Choroid plexus epithelial cell (primary cell): Measurements from ENCODE around the gene NECTIN1.
A peak's percentile ranks its signal among the peaks of the same experiment; 100 is the strongest.

Experiments
- DNase-seq: peaks from one replicate; pipeline ENCODE4 v3.0.0-alpha.2; 2010; ENCODE audit warnings: low read depth
- H3K4me3 ChIP-seq: 2 replicates; pipeline ENCODE4 v1.5.1; 2011; ENCODE audit warnings: low read depth, mild to moderate bottlenecking, control low read depth, low read length, moderate library complexity
- TF ChIP-seq, protein P1 (sequence below): conservative IDR thresholded peaks from 2 replicates; pipeline ENCODE4 v1.5.1; 2011; ENCODE audit warnings: low read depth, mild to moderate bottlenecking, control low read depth, inconsistent platforms, low read length, moderate library complexity

The NECTIN1 gene

DNA sequence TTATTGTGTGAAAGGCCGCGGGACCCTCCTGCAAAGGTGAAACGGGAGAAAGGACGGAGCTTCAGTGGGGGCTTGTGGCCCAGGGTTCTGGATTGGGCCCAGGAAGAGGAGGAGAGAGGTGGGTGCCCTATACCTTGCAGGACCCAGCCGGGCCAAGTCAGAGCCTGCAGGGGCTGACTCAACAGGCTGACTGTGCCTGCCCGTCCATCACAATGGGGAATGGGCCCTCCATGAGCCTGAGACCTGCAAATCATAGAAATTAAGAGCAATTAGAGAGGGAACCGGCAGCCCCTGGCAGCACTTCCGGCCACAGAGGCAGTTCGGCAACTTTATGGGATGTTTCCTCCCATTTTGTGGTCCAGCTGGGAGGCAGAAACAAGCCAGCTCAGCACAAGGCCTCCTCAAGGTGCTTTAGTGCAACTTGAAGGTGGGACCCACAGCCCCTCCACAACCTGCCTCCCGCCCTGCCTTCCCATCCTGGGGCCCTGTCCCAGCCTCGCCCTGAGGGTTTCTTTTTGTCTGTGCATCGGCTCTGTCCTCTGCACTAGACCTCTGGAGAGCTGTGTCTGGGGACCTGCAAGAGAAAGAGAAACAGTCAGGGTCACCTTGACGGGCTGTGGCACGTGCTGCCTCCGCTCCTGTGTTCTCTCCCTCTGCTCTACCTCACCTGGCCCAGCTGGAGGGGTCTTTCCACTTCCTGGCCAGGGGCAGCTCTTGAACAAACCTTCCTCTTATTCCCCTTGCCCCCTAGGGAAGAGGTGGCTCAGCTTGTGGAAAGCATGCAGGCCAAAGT is 19.1 kb upstream of the NECTIN1 start:
- no peak for DNase-seq
- no peak overlapping the region for H3K4me3 ChIP-seq
- TF ChIP-seq, protein P1, sequence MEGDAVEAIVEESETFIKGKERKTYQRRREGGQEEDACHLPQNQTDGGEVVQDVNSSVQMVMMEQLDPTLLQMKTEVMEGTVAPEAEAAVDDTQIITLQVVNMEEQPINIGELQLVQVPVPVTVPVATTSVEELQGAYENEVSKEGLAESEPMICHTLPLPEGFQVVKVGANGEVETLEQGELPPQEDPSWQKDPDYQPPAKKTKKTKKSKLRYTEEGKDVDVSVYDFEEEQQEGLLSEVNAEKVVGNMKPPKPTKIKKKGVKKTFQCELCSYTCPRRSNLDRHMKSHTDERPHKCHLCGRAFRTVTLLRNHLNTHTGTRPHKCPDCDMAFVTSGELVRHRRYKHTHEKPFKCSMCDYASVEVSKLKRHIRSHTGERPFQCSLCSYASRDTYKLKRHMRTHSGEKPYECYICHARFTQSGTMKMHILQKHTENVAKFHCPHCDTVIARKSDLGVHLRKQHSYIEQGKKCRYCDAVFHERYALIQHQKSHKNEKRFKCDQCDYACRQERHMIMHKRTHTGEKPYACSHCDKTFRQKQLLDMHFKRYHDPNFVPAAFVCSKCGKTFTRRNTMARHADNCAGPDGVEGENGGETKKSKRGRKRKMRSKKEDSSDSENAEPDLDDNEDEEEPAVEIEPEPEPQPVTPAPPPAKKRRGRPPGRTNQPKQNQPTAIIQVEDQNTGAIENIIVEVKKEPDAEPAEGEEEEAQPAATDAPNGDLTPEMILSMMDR, result no peak

DNA sequence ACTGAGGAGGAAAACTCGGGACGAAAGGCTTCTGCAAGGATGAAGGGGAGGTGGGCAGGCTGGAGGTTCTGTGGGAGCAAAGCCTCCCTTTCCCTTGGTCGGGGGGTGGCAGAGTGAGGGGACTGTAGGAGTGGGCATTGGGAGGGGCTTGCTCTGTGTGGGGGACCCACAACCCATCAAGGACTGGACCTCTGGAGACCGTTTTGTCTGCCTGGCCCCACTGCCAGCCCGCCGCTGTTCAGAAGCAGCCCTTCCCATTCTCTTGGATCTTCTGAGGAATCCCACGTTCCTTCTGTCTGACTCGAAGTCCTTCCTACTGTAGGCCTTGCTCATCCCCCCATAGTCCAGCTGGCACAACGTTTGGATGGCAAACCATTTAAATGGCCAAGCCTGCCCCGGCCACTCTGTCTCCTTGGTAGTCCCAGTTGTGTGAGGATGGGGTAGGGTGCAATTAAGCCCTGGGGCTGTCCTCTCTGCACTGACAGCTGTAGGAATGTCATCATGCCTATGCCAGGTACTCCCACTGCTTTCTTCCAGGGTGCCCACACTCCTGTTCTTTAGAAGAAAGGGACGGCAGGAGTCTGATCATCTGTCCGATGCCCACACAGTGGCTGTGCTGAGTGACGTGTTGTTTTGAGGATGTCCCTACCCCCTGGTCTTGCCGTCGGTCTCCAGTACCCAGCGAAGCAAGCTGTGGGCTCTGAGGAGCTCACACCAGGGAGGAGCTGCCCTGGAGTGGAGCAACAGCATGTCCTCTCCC is 17.0 kb upstream of the NECTIN1 start:
- H3K4me3 ChIP-seq, result no peak overlapping the region
- TF ChIP-seq, protein P1, result no peak
- DNase-seq, result no peak

DNA sequence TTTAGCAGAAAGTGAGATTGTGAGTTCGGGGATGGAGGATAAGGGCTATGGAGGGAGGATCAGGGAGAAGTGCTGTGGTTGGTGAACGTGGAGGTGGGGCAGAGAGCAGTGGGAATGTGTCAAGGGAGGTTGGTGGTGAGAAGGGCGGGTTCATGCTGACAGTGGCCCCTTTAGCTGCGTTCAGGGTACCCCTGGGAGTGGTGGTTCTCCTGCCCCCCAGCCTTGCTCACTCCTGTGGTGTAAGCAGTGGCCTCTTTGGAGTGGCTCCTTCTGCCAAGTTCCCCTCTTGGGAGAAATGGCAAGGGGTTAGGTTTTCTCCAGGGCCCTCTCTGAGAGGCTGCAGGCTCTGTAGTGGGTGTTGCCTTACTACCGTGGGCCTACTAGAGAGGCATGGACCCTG is 16.1 kb upstream of the NECTIN1 start:
- TF ChIP-seq, protein P1, result no peak
- DNase-seq, result no peak

DNA sequence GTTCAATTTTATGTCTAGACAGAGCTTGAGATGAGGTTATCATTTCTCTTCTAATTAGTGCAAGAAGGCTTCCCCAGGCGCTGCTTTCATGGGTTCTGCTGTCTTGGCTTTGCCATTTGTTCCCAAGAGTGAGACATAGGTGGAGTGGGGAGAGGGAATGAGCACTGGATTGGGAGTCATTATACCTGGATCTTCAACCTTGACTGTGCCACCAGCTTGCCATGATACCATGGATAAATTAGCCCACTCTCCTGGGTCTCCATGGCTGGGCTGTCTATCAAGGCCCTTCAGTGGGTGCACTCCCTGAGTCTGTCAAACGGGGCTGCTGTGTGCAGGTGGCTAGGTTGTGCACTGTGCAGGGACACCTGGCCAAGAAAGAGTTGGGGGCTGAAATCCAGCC is 15.6 kb upstream of the NECTIN1 start:
- no peak overlapping the region for H3K4me3 ChIP-seq
- TF ChIP-seq, protein P1, result no peak

More for the DNA sequence above, 16.1 kb upstream of the NECTIN1 start:
- no peak overlapping the region for H3K4me3 ChIP-seq

DNA sequence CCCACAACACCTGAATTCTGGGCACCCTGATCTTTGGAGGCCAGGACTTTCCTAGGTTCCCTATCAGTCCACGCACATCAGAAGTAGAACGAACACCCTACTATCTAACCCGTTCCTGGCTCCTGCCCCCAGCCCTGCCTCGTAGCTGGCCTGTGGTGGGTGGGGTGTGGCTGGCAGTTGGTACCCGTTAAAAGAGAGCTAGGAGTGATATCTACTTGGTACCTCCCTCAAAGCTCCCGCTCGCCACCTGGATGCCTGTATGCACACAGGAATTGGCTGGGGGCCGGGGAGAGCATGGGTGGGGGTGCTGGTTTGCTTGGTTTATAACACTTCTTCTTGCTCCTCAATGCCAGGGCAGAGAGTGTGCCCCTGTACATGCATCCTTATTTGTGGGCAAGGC is 14.0 kb upstream of the NECTIN1 start:
- no peak overlapping the region for H3K4me3 ChIP-seq
- TF ChIP-seq, protein P1, result no peak
- DNase-seq, result no peak

More for the DNA sequence above, 15.6 kb upstream of the NECTIN1 start:
- no peak for DNase-seq

DNA sequence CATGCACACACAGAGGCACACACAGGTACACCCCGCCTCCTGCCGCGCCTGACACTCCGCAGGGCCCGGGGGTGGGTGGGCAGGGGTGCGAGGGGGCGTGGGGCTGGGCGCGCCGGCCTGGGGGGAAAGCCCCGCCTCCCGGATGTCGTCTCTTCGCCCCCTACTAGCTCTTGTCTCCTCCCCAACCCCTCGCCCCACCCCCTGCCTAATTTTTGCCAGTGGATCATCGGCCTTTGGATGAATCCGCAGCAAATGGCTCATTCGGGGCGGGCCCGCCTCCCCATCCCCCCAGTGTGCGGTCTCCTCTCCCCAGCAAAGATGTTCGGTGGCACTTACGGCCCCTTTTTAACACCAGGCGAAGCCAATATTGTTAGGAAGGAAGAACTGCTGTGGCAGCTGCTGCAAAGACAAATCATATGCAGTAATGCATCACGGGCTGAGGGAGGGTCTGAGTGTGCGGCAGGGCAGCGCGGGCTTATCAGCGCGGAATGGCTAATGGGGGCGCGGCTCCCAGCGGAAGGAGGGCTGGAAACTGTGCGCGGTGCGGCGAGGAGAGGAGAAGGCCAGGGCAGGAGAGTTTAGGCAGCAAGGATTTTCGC is 13.4 kb upstream of the NECTIN1 start:
- TF ChIP-seq, protein P1, result no peak
- no peak for DNase-seq
- peak overlapping the region; percentile 20 for H3K4me3 ChIP-seq
